ENCODE data around the gene SIPA1. TPM values are rescaled to one million over a fixed set of nuclear protein-coding genes. Genes with fewer than 3 reads are reported as not detected.

The SIPA1 gene
- total and polyA plus RNA-seq, 9 of the 15 experiments (the other 6 are each of a cell fraction or from before 2014, with no cell fraction given) = 0.25 to 85.8 (median 16.8) TPM

- no TSS peak for BruUV-seq (replicated peaks)
- H3K79me2 ChIP-seq (ENCODE audit: control insufficient read depth, insufficient read depth, low read length) = no peaks in the 10 kb centered on the region
- WGBS (ENCODE audit: insufficient coverage, low coverage, missing lambda C conversion rate) = 14% methylated on average over 1 of the region's 2 CpGs
- H3K9me3 ChIP-seq (replicated peaks; ENCODE audit: control insufficient read depth, insufficient read depth, low read depth, low read length) = no peaks in the 10 kb centered on the region
- no peaks in the 10 kb centered on the region for H3K9me1 ChIP-seq (ENCODE audit: control insufficient read depth, insufficient read depth, low read length)
- in situ Hi-C loops (cut with MboI) = no loop called here
- no peak overlapping the region for H3K4me2 ChIP-seq (ENCODE audit: insufficient read depth, low read length)
- FAIRE-seq = no peak
- DNase-seq (ENCODE audit: extremely low read depth in 1 of 4, low spot score in 3 of 4) = no peak
- H3K4me1 ChIP-seq (replicated peaks in 1 of 2; ENCODE audit: control insufficient read depth in 2 of 2, insufficient read depth in 2 of 2, low read length in 2 of 2) = no peaks in the 10 kb centered on the region
- no peak overlapping the region for H3K27ac ChIP-seq (ENCODE audit: extremely low read depth, low read depth, low read length)
- H3K4me3 ChIP-seq = no peak overlapping the region
- intact Hi-C loops (cut with micrococcal nuclease) = no loop called here
- no peaks in the 10 kb centered on the region for H4K20me1 ChIP-seq (replicated peaks; ENCODE audit: control insufficient read depth, insufficient read depth, low read length)
- TF ChIP-seq POU5F1 (IDR thresholded peaks at IDR 0.05; ENCODE audit: borderline replicate concordance, low read depth, low read length, partially characterized antibody) (no peak), RBM25 (IDR thresholded peaks at IDR 0.05; ENCODE audit: low read depth, low read length, severe bottlenecking) (peak; percentile 50), ZNF121 (CRISPR knock-in tag; conservative IDR thresholded peaks at IDR 0.05) (peak; percentile 94), MYNN (IDR thresholded peaks at IDR 0.05) (no peak), MYNN (CRISPR knock-in tag; IDR thresholded peaks at IDR 0.05) (no peak), BCOR (IDR thresholded peaks at IDR 0.05) (peak; percentile 40; the same call in 1 of the 2 replicates), ETS2 (tag; IDR thresholded peaks at IDR 0.05; ENCODE audit: borderline replicate concordance, poor library complexity, severe bottlenecking) (no peak)
- ChIA-PET POLR2A (interaction anchor here (0.8 kb wide), 1 partner anchor 10 kb away, joined by 3 read pairs; no protein-coding TSS in a partner anchor), CTCF (ENCODE audit: low intra/inter-chr PET ratio) (no interaction called here)
- no peak for ATAC-seq
- H3K27me3 ChIP-seq (ENCODE audit: control insufficient read depth in 2 of 2, insufficient read depth in 2 of 2, low read length in 2 of 2) = no peaks in the 10 kb centered on the region
- H2AFZ ChIP-seq (ENCODE audit: low read depth, low read length) = no peak overlapping the region
- H3K36me3 ChIP-seq (ENCODE audit: control insufficient read depth, insufficient read depth, low read length) = no peaks in the 10 kb centered on the region
- no peak overlapping the region for H3K9ac ChIP-seq (ENCODE audit: insufficient read depth in 1 of 2, low read depth in 2 of 2, low read length in 2 of 2)
Observed at GRCh38 chr11:65672982-65673381, 35.1 kb downstream of the SIPA1 start.
